Measurements from ENCODE around the gene BANP. TPM values are rescaled to one million over a fixed set of nuclear protein-coding genes. Genes with fewer than 3 reads are reported as not detected.

Gene BANP
- total RNA-seq, 1 donor from 2014 or later = 29.7 TPM

DNA sequence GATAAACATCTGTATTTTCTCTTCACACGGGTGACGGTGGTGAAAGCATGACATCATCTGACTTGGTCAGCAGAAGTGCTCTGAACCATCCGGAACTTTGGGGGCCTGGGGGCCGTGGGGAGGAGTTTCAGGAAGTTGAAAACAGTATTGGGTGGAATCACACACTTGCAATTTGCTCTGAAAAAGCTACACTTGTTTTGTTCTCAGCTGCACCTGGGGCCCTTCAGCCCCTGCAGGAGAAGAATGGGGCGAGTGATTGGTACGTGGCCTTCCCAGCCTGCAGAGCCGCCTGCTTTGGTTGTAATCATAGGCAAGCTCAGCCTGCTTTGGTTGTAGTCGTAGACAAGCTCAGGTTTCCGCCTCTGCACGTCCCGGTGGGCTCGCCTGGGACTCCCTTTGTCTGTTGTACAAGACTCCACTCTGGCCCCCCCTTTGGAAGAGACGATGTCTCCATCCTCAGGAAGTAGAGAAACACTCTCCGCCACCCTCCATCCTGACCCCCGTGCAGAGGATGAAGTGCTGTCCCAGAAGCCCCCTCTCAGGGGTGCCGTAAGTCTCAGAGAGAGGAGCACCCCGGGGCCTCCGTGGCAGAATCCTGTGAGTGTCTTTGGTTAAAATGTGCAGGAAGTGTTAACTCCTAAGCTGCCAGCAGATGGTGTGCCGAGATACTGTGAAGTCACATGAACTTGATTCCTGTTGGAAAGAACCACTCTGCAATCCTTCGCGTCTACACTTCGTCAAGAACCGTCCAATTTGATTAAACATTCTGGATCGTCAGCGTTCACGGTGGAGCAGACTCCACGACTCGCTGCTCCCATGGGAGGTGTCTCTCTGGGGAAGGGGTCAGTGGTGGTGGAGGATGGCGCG, 5.4 kb downstream of the BANP start:
- ATAC-seq (peak; percentile 5 to 8), DNase-seq (peak; percentile 62)
- H3K9me3 ChIP-seq = no peaks in the 10 kb centered on the region
- TF ChIP-seq, protein P1, sequence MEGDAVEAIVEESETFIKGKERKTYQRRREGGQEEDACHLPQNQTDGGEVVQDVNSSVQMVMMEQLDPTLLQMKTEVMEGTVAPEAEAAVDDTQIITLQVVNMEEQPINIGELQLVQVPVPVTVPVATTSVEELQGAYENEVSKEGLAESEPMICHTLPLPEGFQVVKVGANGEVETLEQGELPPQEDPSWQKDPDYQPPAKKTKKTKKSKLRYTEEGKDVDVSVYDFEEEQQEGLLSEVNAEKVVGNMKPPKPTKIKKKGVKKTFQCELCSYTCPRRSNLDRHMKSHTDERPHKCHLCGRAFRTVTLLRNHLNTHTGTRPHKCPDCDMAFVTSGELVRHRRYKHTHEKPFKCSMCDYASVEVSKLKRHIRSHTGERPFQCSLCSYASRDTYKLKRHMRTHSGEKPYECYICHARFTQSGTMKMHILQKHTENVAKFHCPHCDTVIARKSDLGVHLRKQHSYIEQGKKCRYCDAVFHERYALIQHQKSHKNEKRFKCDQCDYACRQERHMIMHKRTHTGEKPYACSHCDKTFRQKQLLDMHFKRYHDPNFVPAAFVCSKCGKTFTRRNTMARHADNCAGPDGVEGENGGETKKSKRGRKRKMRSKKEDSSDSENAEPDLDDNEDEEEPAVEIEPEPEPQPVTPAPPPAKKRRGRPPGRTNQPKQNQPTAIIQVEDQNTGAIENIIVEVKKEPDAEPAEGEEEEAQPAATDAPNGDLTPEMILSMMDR (IDR thresholded peaks at IDR 0.05) = no peak
- peak overlapping the region; percentile 77 for H3K27ac ChIP-seq
- intact Hi-C loops (cut with DNase I) = no loop called here
- no peaks in the 10 kb centered on the region for H3K27me3 ChIP-seq (ENCODE audit: low read depth)
- H3K4me1 ChIP-seq = peaks cover 56% of the 10 kb centered on the region
- peak overlapping the region; percentile 15 for H3K4me3 ChIP-seq
- peaks cover 13% of the 10 kb centered on the region for H3K36me3 ChIP-seq

- Histone ChIP-seq H3K27ac (no peak overlapping the region), H3K4me1 (peaks cover 49% of the 10 kb centered on the region), H3K27me3 (ENCODE audit: low read depth) (no peaks in the 10 kb centered on the region), H3K4me3 (no peak overlapping the region), H3K9me3 (no peaks in the 10 kb centered on the region), H3K36me3 (peaks cover 13% of the 10 kb centered on the region)
- TF ChIP-seq, protein P1 (IDR thresholded peaks at IDR 0.05) = no peak
- intact Hi-C loops (cut with DNase I) = no loop called here
- DNase-seq (no peak), ATAC-seq (no peak)
Measured at GRCh38 chr16:87957296-87958094, 6.3 kb downstream of the BANP start.

GRCh38 chr16:87958632-87959031, 7.4 kb downstream of the BANP start:
- no peaks in the 10 kb centered on the region for H3K27me3 ChIP-seq (ENCODE audit: low read depth)
- no peak for DNase-seq

DNA sequence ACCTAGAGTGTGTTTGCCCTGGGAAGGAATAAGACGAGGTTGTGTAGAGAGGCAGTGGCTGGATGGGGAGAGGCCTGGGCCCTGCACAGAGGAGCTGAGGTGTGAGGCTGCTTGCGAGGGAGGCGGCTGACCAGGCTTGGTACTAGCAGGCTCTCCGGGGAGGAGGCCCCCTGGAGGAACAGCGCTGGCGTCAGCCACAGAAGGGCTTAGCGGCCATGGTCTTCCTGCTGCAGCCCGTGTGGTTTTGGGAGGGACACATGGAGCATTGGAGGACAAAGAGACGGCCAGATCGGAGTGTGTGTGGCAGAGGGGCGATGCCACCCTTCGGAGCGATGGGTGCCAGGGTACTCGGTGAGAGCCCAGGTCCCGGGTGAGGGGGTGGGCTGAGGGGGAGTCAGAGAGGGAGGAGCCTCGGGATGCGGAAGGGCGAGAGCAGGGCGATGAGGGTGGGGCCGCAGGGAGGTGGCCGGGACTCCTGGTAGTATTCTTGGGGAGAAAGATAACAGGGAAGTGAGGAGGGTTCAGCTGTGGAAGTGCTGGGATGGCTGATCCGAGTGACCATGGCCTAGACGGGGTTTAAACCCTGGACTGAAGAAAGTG, 8.3 kb downstream of the BANP start:
- H3K36me3 ChIP-seq = peaks cover 13% of the 10 kb centered on the region
- DNase-seq (no peak), ATAC-seq (peak in 1 of 2 donors; percentile 23)
- no peaks in the 10 kb centered on the region for H3K9me3 ChIP-seq
- TF ChIP-seq, protein P1 (IDR thresholded peaks at IDR 0.05) = no peak
- no peaks in the 10 kb centered on the region for H3K27me3 ChIP-seq (ENCODE audit: low read depth)
- H3K27ac ChIP-seq = no peak overlapping the region
- peaks cover 29% of the 10 kb centered on the region for H3K4me1 ChIP-seq
- peak overlapping the region; percentile 17 for H3K4me3 ChIP-seq
- intact Hi-C loops (cut with DNase I) = no loop called here

More at GRCh38 chr16:87958632-87959031, 7.4 kb downstream of the BANP start:
- Histone ChIP-seq H3K27ac (no peak overlapping the region), H3K4me3 (no peak overlapping the region), H3K4me1 (peaks cover 37% of the 10 kb centered on the region), H3K36me3 (peaks cover 13% of the 10 kb centered on the region), H3K9me3 (no peaks in the 10 kb centered on the region)
- no peak for ATAC-seq
- intact Hi-C loops (cut with DNase I) = no loop called here
- TF ChIP-seq, protein P1 (IDR thresholded peaks at IDR 0.05) = no peak

- TF ChIP-seq, protein P1 (IDR thresholded peaks at IDR 0.05) = no peak
- DNase-seq = no peak
- Histone ChIP-seq H3K27me3 (ENCODE audit: low read depth) (no peaks in the 10 kb centered on the region), H3K27ac (no peak overlapping the region), H3K4me3 (no peak overlapping the region), H3K36me3 (peaks cover 13% of the 10 kb centered on the region), H3K4me1 (peaks cover 21% of the 10 kb centered on the region), H3K9me3 (no peaks in the 10 kb centered on the region)
- intact Hi-C loops (cut with DNase I) = no loop called here
- ATAC-seq = no peak
Measured at GRCh38 chr16:87960296-87960695, 9.1 kb downstream of the BANP start.

Measured in lower lobe of right lung (tissue), 2 donors.